H9 (cell line): Measurements from ENCODE around the gene IMMP2L. TPM values are rescaled to one million over a fixed set of nuclear protein-coding genes. Genes with fewer than 3 reads are reported as not detected.

Experiments used
- DNase-seq: peaks from one replicate; pipeline ENCODE4 v3.0.0-alpha.2; 2017
- H2AFZ ChIP-seq: one replicate; pipeline ENCODE4 v1.6.1; 2013; ENCODE audit warnings: mild to moderate bottlenecking, low read length, control low read depth, moderate library complexity
- H2AK5ac ChIP-seq: 2 replicates; pipeline ENCODE4 v1.6.1; 2013; ENCODE audit warnings: low read length, control low read depth, mixed read lengths; ENCODE audit not compliant: insufficient read length
- H2BK120ac ChIP-seq: one replicate; pipeline ENCODE4 v1.6.1; 2013; ENCODE audit warnings: low read depth, mild to moderate bottlenecking, low read length, control low read depth, inconsistent platforms; ENCODE audit not compliant: poor library complexity, severe bottlenecking
- H2BK12ac ChIP-seq: 2 replicates; pipeline ENCODE4 v1.6.1; 2013; ENCODE audit warnings: low read length, control low read depth, mixed read lengths, low read depth; ENCODE audit not compliant: insufficient read length
- H2BK15ac ChIP-seq: 2 replicates; pipeline ENCODE4 v1.6.1; 2013; ENCODE audit warnings: low read depth, low read length, control low read depth
- H2BK20ac ChIP-seq: one replicate; pipeline ENCODE4 v1.6.1; 2013; ENCODE audit warnings: low read depth, mild to moderate bottlenecking, low read length, control low read depth, inconsistent platforms; ENCODE audit not compliant: poor library complexity, severe bottlenecking
- H2BK5ac ChIP-seq: 2 replicates; pipeline ENCODE4 v1.6.1; 2013; ENCODE audit warnings: low read length, control low read depth, mixed read lengths; ENCODE audit not compliant: insufficient read length
- H3K14ac ChIP-seq: 2 replicates; pipeline ENCODE4 v1.6.1; 2013; ENCODE audit warnings: low read length, control low read depth; ENCODE audit not compliant: insufficient read depth
- H3K18ac ChIP-seq: 2 replicates; pipeline ENCODE4 v1.6.1; 2013; ENCODE audit warnings: low read depth, mild to moderate bottlenecking, mixed read lengths, low read length, control low read depth; ENCODE audit not compliant: insufficient read length
- H3K23ac ChIP-seq: 2 replicates; pipeline ENCODE4 v1.6.1; 2013; ENCODE audit warnings: low read length, control low read depth, mixed read lengths, low read depth; ENCODE audit not compliant: insufficient read length
- H3K23me2 ChIP-seq: 2 replicates; pipeline ENCODE4 v1.6.1; 2013; ENCODE audit warnings: low read depth, mild to moderate bottlenecking, mixed read lengths, low read length, control low read depth; ENCODE audit not compliant: insufficient read length, poor library complexity, severe bottlenecking
- H3K27ac ChIP-seq: 2 replicates; pipeline ENCODE4 v1.5.1; 2013; ENCODE audit warnings: low read length, control low read depth, mixed read lengths, low read depth; ENCODE audit not compliant: insufficient read length
- H3K27me3 ChIP-seq: 2 replicates; pipeline ENCODE4 v1.6.1; 2013; ENCODE audit warnings: low read length, control low read depth, inconsistent platforms; ENCODE audit not compliant: insufficient read depth
- H3K4ac ChIP-seq: 2 replicates; pipeline ENCODE4 v1.6.1; 2013; ENCODE audit warnings: low read depth, mild to moderate bottlenecking, control low read depth, inconsistent platforms, low read length, moderate library complexity
- H3K4me1 ChIP-seq: 2 replicates; pipeline ENCODE4 v1.6.1; 2013; ENCODE audit warnings: low read length, control low read depth, inconsistent platforms; ENCODE audit not compliant: insufficient read depth
- H3K4me2 ChIP-seq: 2 replicates; pipeline ENCODE4 v1.6.1; 2013; ENCODE audit warnings: low read length, control low read depth, mixed read lengths; ENCODE audit not compliant: insufficient read length, insufficient read depth
- H3K56ac ChIP-seq: 2 replicates; pipeline ENCODE4 v1.6.1; 2013; ENCODE audit warnings: low read depth, mild to moderate bottlenecking, mixed read lengths, low read length, control low read depth; ENCODE audit not compliant: insufficient read length
- H3K79me1 ChIP-seq: 2 replicates; pipeline ENCODE4 v1.6.1; 2013; ENCODE audit warnings: low read depth, mild to moderate bottlenecking, moderate library complexity, low read length, control low read depth, inconsistent platforms; ENCODE audit not compliant: insufficient read depth, poor library complexity, severe bottlenecking
- H3K79me2 ChIP-seq: 2 replicates; pipeline ENCODE4 v1.6.1; 2013; ENCODE audit warnings: low read length, control low read depth, inconsistent platforms; ENCODE audit not compliant: insufficient read depth
- H3K9ac ChIP-seq: 2 replicates; pipeline ENCODE4 v1.6.1; 2013; ENCODE audit warnings: low read length, control low read depth, mixed read lengths; ENCODE audit not compliant: insufficient read length; ENCODE audit errors: extremely low read depth
- H3K9me3 ChIP-seq: one replicate; pipeline ENCODE4 v1.6.1; 2013; ENCODE audit warnings: low read depth, low read length, inconsistent platforms; ENCODE audit not compliant: control insufficient read depth
- H3T11ph ChIP-seq: one replicate; pipeline ENCODE4 v1.6.1; 2013; ENCODE audit warnings: mild to moderate bottlenecking, low read length, control low read depth, inconsistent platforms
- H4K20me1 ChIP-seq: one replicate; pipeline ENCODE4 v1.6.1; 2013; ENCODE audit not compliant: control insufficient read depth, insufficient read length, insufficient read depth
- H4K5ac ChIP-seq: 2 replicates; pipeline ENCODE4 v1.6.1; 2013; ENCODE audit warnings: low read depth, mild to moderate bottlenecking, mixed read lengths, low read length, control low read depth; ENCODE audit not compliant: insufficient read length
- H4K8ac ChIP-seq: replicated peaks from 2 replicates; pipeline ENCODE4 v1.6.1; 2013; ENCODE audit warnings: low read length, control low read depth, mixed read lengths, low read depth; ENCODE audit not compliant: insufficient read length
- H4K91ac ChIP-seq: 2 replicates; pipeline ENCODE4 v1.6.1; 2013; ENCODE audit warnings: low read depth, mild to moderate bottlenecking, moderate library complexity, mixed read lengths, low read length, control low read depth; ENCODE audit not compliant: insufficient read length
- H3K27ac Mint-ChIP-seq, 3 experiments: 2 replicates in 2 of 3; 3 replicates in 1 of 3; pipeline ENCODE4 v1.8.0; 2020 to 2021; ENCODE audit warnings: mixed read lengths in 3 of 3, mild to moderate bottlenecking in 1 of 3, moderate library complexity in 1 of 3
- H3K27me3 Mint-ChIP-seq: 2 replicates; pipeline ENCODE4 v1.8.0; 2021; ENCODE audit warnings: low read depth, mild to moderate bottlenecking, moderate library complexity, mixed read lengths
- H3K36me3 Mint-ChIP-seq, 3 experiments: 2 replicates in 2 of 3; 3 replicates in 1 of 3; pipeline ENCODE4 v1.8.0; 2020 to 2021; ENCODE audit warnings: low read depth in 3 of 3, mixed read lengths in 3 of 3; ENCODE audit not compliant: insufficient read depth in 1 of 3
- H3K4me1 Mint-ChIP-seq, 2 experiments: 2 replicates each; pipeline ENCODE4 v1.8.0; 2020; ENCODE audit warnings: mixed read lengths in 2 of 2
- H3K4me3 Mint-ChIP-seq, 2 experiments: 2 replicates in 1 of 2; 3 replicates in 1 of 2; pipeline ENCODE4 v1.8.0; 2020 to 2021; ENCODE audit warnings: mild to moderate bottlenecking in 2 of 2, mixed read lengths in 2 of 2, moderate library complexity in 1 of 2
- H3K9me3 Mint-ChIP-seq, 2 experiments: 2 replicates in 1 of 2; 3 replicates in 1 of 2; pipeline ENCODE4 v1.8.0; 2020; ENCODE audit warnings: mild to moderate bottlenecking in 2 of 2, mixed read lengths in 2 of 2, moderate library complexity in 1 of 2
- WGBS: extraction: QIAGEN DNeasy Blood & Tissue Kit; methylation state at CpG from one replicate; pipeline ENCODE4 v1.1.7; 2013; ENCODE audit warnings: missing lambda C conversion rate, low lambda C conversion rate, mixed read lengths; ENCODE audit not compliant: insufficient read length; ENCODE audit errors: extremely low coverage; 5-methylcytosine and 5-hydroxymethylcytosine counted together
- total RNA-seq: library from RNA; stranded (reverse); gene quantifications from 2 replicates; pipeline ENCODE4 v1.2.1, GENCODE V29; 2021
- TF ChIP-seq, protein P1 (sequence below): fragments of 200-600 bp; sonication (generic); conservative IDR thresholded peaks from 3 replicates; pipeline ENCODE4 v1.8.0; 2021; ENCODE audit warnings: antibody characterized with exemption, mild to moderate bottlenecking

IMMP2L gene
- total RNA-seq, 1 experiment from 2014 or later: 14.7 TPM

DNA sequence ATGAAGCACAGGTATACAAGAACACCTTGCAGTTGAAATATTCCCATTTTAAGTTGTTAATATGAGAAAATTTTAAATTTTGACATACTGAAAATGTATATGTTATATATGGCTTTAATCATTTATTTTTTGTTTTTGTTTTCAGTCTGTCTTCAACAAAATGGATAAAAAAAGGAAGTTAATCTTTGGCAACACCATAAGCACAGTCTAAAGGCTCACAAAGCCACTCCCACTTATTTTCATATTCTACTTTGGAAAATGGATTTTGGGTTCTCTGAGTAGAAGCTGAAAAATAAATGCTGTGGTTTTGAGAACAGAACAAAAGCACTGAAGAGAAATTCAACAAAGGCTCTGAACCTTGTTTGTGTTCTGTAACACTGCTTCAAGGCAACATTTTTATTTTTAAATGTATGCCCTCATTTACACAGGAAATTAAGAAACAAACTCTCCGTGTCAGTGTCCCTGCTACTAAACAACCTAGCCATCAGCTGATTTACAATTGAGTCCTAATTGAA lies 552.7 kb downstream of the IMMP2L start:
- Histone ChIP-seq H2BK12ac (no peak overlapping the region), H3K27me3 (no peaks in the 10 kb centered on the region), H3K9ac (no peak overlapping the region), H4K91ac (no peak overlapping the region), H2AK5ac (no peak overlapping the region), H3K4me2 (no peak overlapping the region), H2AFZ (no peak overlapping the region), H3K79me1 (no peaks in the 10 kb centered on the region), H2BK15ac (no peak overlapping the region), H3K23ac (no peak overlapping the region), H4K5ac (no peak overlapping the region), H3K9me3 (no peaks in the 10 kb centered on the region), H2BK120ac (no peak overlapping the region), H3K14ac (no peak overlapping the region), H2BK20ac (no peak overlapping the region), H3K23me2 (no peaks in the 10 kb centered on the region), H3K4ac (no peak overlapping the region), H3K18ac (no peak overlapping the region), H3K56ac (no peak overlapping the region), H4K20me1 (no peaks in the 10 kb centered on the region), H3K79me2 (no peaks in the 10 kb centered on the region), H3T11ph (no peak overlapping the region), H2BK5ac (no peak overlapping the region), H3K27ac (no peak overlapping the region), H3K4me1 (no peaks in the 10 kb centered on the region), H4K8ac (no peak overlapping the region)
- no CpG with 5 or more reads among the region's 1 CpG for WGBS
- TF ChIP-seq, protein P1, sequence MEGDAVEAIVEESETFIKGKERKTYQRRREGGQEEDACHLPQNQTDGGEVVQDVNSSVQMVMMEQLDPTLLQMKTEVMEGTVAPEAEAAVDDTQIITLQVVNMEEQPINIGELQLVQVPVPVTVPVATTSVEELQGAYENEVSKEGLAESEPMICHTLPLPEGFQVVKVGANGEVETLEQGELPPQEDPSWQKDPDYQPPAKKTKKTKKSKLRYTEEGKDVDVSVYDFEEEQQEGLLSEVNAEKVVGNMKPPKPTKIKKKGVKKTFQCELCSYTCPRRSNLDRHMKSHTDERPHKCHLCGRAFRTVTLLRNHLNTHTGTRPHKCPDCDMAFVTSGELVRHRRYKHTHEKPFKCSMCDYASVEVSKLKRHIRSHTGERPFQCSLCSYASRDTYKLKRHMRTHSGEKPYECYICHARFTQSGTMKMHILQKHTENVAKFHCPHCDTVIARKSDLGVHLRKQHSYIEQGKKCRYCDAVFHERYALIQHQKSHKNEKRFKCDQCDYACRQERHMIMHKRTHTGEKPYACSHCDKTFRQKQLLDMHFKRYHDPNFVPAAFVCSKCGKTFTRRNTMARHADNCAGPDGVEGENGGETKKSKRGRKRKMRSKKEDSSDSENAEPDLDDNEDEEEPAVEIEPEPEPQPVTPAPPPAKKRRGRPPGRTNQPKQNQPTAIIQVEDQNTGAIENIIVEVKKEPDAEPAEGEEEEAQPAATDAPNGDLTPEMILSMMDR: no peak
- H3K36me3 Mint-ChIP-seq: no peaks in the 10 kb centered on the region
- H3K27me3 Mint-ChIP-seq: no peaks in the 10 kb centered on the region
- H3K9me3 Mint-ChIP-seq: no peaks in the 10 kb centered on the region
- H3K27ac Mint-ChIP-seq: no peak overlapping the region
- DNase-seq: no peak
- 0 out of 4 replicates have a peak, but pooled peaks cover 0 to 2% of the 10 kb centered on the region in 2 experiments for H3K4me1 Mint-ChIP-seq
- H3K4me3 Mint-ChIP-seq: no peak overlapping the region
